Liver (tissue), 3 donors: ENCODE data around the gene NR3C1.

Experiments used
- ATF3 ChIP-seq: IDR thresholded peaks from 2 replicates; pipeline ENCODE4 v1.6.1; 2016; ENCODE audit warnings: antibody characterized with exemption
- CTCF ChIP-seq: fragments of 150-350 bp; IDR thresholded peaks from 2 replicates; pipeline ENCODE4 v1.5.1; 2017; ENCODE audit warnings: improper control_type of control experiment, low read depth, low read length; ENCODE audit not compliant: missing input control
- FOXA1 ChIP-seq: IDR thresholded peaks from 2 replicates; pipeline ENCODE4 v1.6.1; 2016; ENCODE audit warnings: antibody characterized with exemption
- MAX ChIP-seq: IDR thresholded peaks from 2 replicates; pipeline ENCODE4 v1.6.1; 2016; ENCODE audit warnings: antibody characterized with exemption
- RAD21 ChIP-seq, 2 donors: IDR thresholded peaks; 2 replicates each; pipeline ENCODE4 v1.6.1; 2016; ENCODE audit warnings: antibody characterized with exemption in 2 of 2, mild to moderate bottlenecking in 2 of 2
- REST ChIP-seq: IDR thresholded peaks from 2 replicates; pipeline ENCODE4 v1.6.1; 2016; ENCODE audit warnings: antibody characterized with exemption, mild to moderate bottlenecking
- SP1 ChIP-seq: IDR thresholded peaks from 2 replicates; pipeline ENCODE4 v1.6.1; 2018; ENCODE audit warnings: antibody characterized with exemption, mild to moderate bottlenecking
- TAF1 ChIP-seq: conservative IDR thresholded peaks from 2 replicates; pipeline ENCODE4 v1.6.1; 2016; ENCODE audit warnings: antibody characterized with exemption, mild to moderate bottlenecking
- YY1 ChIP-seq: IDR thresholded peaks from 2 replicates; pipeline ENCODE4 v1.6.1; 2016; ENCODE audit warnings: antibody characterized with exemption, mild to moderate bottlenecking
- donor health status: healthy.
- donor health status: healthy.

GRCh38 chr5:143329843-143330242 lies 73.6 kb downstream of the NR3C1 start:
- TF ChIP-seq TAF1 (no peak), CTCF (no peak), REST (no peak), FOXA1 (no peak), SP1 (no peak), ATF3 (no peak), MAX (no peak), YY1 (no peak), RAD21 (IDR thresholded peaks at IDR 0.05) (no peak)
